Bone marrow (tissue), 2 donors: Measurements from ENCODE around the gene CECR2.
"Not testable (repeated sequence)": the region's sequence is repeated elsewhere in the genome, so short reads cannot be mapped to it uniquely, and the experiment has no call there.

Source experiments
- DNase-seq, 2 donors: peaks; one replicate each; lab custom pipeline; 2025; lab: John Stamatoyannopoulos, UW

CECR2 gene

GRCh38 chr22:17514084-17514483, 144.8 kb downstream of the CECR2 start:
- no peak for DNase-seq

- DNase-seq: no peak
Observed at GRCh38 chr22:17518406-17518805, 149.1 kb downstream of the CECR2 start.

GRCh38 chr22:17521971-17522370, 152.7 kb downstream of the CECR2 start:
- DNase-seq: not testable (repeated sequence)

- DNase-seq: no peak
Observed at GRCh38 chr22:17523925-17524324, 154.7 kb downstream of the CECR2 start.

DNA sequence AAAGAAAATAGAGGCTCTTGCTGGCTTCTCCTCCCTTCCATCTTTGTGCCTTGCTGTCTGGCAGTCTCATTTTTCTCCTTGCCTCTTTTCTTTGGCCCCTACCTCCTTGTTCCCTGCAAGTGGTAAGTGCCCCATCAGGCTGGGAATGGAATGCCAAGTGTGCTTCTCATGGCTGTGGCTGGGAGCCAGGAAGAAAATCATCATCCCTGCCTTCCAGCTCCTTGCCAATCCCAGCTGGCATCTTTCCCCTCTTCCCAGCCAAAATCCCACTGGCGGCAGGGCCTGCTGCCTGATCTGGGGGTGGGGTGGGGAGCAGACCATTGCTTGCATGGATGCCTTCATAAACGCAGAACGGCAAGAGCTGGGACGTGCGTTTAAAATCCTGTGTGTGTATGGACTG, 167.0 kb downstream of the CECR2 start:
- no peak for DNase-seq

- no peak for DNase-seq
Observed at GRCh38 chr22:17537155-17537554, 167.9 kb downstream of the CECR2 start.

- no peak for DNase-seq
Observed at GRCh38 chr22:17540481-17540880, 171.2 kb downstream of the CECR2 start.

- DNase-seq: no peak
Observed at GRCh38 chr22:17541476-17541875, 172.2 kb downstream of the CECR2 start.

DNA sequence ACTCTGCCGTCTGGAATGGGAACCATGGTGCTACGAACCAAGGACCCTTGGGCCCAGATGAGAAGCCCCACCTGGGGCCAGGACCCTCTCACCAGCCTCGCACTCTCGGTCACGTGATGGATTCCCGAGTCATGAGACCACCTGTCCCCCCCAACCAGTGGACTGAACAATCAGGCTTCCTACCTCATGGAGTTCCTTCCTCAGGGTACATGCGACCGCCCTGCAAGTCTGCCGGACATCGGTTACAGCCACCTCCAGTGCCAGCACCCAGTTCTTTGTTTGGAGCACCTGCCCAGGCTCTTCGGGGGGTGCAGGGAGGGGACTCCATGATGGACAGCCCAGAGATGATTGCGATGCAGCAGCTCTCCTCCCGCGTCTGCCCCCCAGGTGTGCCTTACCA, 173.2 kb downstream of the CECR2 start:
- DNase-seq: no peak

- no peak for DNase-seq
Observed at GRCh38 chr22:17548010-17548755, 178.9 kb downstream of the CECR2 start.

- DNase-seq: no peak
Observed at GRCh38 chr22:17548756-17549035, 179.4 kb downstream of the CECR2 start.

- DNase-seq: no peak
Observed at GRCh38 chr22:17549183-17549582, 179.9 kb downstream of the CECR2 start.

- no peak for DNase-seq
Observed at GRCh38 chr22:17549655-17550054, 180.4 kb downstream of the CECR2 start.

DNA sequence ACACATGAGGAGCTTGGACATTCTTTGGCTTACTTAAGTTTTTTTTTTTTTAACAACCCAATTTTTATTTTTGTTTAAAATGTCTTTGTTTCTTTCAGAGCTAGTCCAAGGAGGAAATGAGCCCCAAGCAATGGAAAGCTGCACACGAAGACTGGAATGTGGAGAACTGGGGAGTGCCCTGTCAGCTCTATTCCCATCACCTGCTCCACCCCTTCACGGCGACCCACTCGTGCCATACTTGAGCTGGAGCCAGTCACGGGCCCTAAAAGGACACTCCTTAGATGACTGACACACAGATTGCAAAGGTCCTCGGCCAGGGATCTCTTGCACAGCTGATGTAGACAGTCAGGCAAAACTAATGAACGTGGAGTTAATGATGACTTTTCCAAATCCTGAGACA, 183.5 kb downstream of the CECR2 start:
- no peak for DNase-seq

GRCh38 chr22:17554814-17555213, 185.6 kb downstream of the CECR2 start:
- DNase-seq: no peak

DNA sequence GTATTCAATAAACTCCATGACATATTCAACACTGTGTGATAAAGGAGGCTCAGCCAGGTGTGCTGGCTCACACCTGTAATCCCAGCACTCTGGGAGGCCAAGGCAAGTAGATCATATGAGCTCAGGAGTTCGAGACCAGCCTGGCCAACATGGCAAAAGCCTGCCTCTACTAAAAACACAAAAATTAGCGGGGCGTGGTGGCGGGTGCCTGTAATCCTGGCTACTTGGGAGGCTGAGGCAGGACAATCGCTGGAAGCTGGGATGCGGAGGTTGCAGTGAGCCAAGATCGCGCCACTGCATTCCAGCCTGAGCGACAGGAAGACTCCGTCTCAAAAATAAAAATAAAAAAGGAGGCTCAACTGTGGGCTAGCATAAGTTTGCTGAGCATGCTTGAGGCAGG, 189.9 kb downstream of the CECR2 start:
- no peak for DNase-seq

GRCh38 chr22:17562906-17563870, 193.9 kb downstream of the CECR2 start, which contains the start of gene SLC25A18:
SLC25A18 (plus strand) TSS chr22:17563498; CDS start chr22:17579945, 16,447 bp downstream.
- no peak for DNase-seq

GRCh38 chr22:17563936-17564391, 194.7 kb downstream of the CECR2 start:
- DNase-seq: no peak

DNA sequence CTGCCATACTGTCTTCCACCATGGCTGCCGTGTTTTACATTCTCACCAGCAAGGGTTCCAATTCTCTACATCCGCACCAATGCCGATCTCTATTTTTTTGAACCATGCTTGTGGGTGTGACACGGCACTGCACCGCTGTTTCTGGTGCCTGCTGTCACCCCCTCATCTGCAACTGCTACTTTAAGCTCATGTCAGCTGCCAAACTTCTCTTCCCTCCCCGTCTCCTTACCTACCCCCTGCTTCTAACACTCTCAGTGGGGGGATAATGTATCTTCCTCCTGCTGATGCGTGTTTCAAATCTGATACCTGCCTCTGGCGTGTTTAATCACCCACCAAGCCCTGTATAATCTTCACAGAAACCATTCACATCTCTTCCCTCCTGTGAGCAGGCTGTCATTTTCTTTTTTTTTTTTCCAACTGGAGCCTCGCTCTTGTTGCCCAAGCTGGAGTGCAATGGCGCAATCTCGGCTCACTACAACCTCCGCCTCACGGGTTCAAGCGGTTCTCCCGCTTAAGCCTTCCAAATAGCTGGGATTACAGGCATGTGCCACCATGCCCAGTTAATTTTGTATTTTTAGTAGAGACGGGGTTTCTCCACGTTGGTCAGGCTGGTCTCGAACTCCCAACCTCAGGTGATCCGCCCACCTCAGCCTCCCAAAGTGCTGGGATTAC, 196.9 kb downstream of the CECR2 start:
- DNase-seq: not testable (repeated sequence)

GRCh38 chr22:17566776-17567175, 197.5 kb downstream of the CECR2 start:
- no peak for DNase-seq

- no peak for DNase-seq
Observed at GRCh38 chr22:17569971-17570511, 200.8 kb downstream of the CECR2 start.
